HG03442 (cell line): ENCODE measurements around the gene ZNF628.
"Not testable (repeated sequence)": the region's sequence is repeated elsewhere in the genome, so short reads cannot be mapped to it uniquely, and the experiment has no call there.

Experiments
- ATAC-seq: cut with Tn5 transposase; IDR thresholded peaks from one replicate; pipeline ENCODE4 v1.9.1; 2021; ENCODE audit warnings: mild to moderate bottlenecking, moderate library complexity; ENCODE audit not compliant: unreplicated experiment

Gene ZNF628

GRCh38 chr19:55494172-55494761 lies 17.9 kb downstream of the ZNF628 start:
- no peak for ATAC-seq

- ATAC-seq: no peak
These were observed 19.4 kb downstream of the ZNF628 start for GRCh38 chr19:55495646-55496349.

GRCh38 chr19:55496820-55497219 lies 20.4 kb downstream of the ZNF628 start:
- ATAC-seq: not testable (repeated sequence)

- ATAC-seq: no peak
These were observed 21.3 kb downstream of the ZNF628 start for GRCh38 chr19:55497763-55498162.

GRCh38 chr19:55498246-55498840 lies 21.9 kb downstream of the ZNF628 start:
- no peak for ATAC-seq

- ATAC-seq: no peak
These were observed 24.0 kb downstream of the ZNF628 start for GRCh38 chr19:55500368-55500952.

GRCh38 chr19:55502197-55502952 lies 26.0 kb downstream of the ZNF628 start:
- no peak for ATAC-seq

GRCh38 chr19:55503157-55503501 lies 26.7 kb downstream of the ZNF628 start:
- no peak for ATAC-seq

- peak; percentile 90 for ATAC-seq
These were observed 27.3 kb downstream of the ZNF628 start for GRCh38 chr19:55503502-55504251.

GRCh38 chr19:55504252-55504603 lies 27.8 kb downstream of the ZNF628 start:
- no peak for ATAC-seq

GRCh38 chr19:55504981-55505380 lies 28.6 kb downstream of the ZNF628 start:
- ATAC-seq: no peak

GRCh38 chr19:55508120-55508519 lies 31.7 kb downstream of the ZNF628 start:
- ATAC-seq: no peak

GRCh38 chr19:55516878-55517620 lies 40.6 kb downstream of the ZNF628 start:
- peak; percentile 97 for ATAC-seq

GRCh38 chr19:55519451-55520311 lies 43.3 kb downstream of the ZNF628 start:
- no peak for ATAC-seq

GRCh38 chr19:55520691-55521292 lies 44.4 kb downstream of the ZNF628 start:
- no peak for ATAC-seq

- no peak for ATAC-seq
These were observed 49.1 kb downstream of the ZNF628 start for GRCh38 chr19:55525289-55526101.

- ATAC-seq: no peak
These were observed 50.1 kb downstream of the ZNF628 start for GRCh38 chr19:55526216-55527196.
